ENCODE results near the gene CTCFL.

CTCFL gene

DNA sequence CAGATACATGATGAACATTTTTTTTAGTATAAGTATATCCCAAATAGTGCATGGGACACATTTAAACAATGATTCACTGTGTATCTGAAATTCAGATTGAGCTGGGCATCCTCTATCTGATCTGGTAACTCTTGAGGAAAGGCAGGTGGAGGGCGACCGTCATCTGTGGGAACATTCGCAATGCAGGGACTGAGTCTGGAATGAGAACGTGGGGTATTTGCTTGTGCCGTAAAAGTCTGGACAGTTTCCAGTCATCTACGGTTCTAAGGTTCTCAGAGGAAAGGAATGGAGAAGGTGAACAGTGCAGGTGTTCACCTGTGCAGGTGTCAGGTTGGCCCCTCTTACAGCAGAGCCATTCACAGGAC lies 22.6 kb downstream of the CTCFL start:
- DNase-seq (ENCODE audit: extremely low read depth, low read depth), result no peak
- TF ChIP-seq, protein P1, sequence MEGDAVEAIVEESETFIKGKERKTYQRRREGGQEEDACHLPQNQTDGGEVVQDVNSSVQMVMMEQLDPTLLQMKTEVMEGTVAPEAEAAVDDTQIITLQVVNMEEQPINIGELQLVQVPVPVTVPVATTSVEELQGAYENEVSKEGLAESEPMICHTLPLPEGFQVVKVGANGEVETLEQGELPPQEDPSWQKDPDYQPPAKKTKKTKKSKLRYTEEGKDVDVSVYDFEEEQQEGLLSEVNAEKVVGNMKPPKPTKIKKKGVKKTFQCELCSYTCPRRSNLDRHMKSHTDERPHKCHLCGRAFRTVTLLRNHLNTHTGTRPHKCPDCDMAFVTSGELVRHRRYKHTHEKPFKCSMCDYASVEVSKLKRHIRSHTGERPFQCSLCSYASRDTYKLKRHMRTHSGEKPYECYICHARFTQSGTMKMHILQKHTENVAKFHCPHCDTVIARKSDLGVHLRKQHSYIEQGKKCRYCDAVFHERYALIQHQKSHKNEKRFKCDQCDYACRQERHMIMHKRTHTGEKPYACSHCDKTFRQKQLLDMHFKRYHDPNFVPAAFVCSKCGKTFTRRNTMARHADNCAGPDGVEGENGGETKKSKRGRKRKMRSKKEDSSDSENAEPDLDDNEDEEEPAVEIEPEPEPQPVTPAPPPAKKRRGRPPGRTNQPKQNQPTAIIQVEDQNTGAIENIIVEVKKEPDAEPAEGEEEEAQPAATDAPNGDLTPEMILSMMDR (IDR thresholded peaks at IDR 0.05; ENCODE audit: low read depth, low read length), result no peak

DNA sequence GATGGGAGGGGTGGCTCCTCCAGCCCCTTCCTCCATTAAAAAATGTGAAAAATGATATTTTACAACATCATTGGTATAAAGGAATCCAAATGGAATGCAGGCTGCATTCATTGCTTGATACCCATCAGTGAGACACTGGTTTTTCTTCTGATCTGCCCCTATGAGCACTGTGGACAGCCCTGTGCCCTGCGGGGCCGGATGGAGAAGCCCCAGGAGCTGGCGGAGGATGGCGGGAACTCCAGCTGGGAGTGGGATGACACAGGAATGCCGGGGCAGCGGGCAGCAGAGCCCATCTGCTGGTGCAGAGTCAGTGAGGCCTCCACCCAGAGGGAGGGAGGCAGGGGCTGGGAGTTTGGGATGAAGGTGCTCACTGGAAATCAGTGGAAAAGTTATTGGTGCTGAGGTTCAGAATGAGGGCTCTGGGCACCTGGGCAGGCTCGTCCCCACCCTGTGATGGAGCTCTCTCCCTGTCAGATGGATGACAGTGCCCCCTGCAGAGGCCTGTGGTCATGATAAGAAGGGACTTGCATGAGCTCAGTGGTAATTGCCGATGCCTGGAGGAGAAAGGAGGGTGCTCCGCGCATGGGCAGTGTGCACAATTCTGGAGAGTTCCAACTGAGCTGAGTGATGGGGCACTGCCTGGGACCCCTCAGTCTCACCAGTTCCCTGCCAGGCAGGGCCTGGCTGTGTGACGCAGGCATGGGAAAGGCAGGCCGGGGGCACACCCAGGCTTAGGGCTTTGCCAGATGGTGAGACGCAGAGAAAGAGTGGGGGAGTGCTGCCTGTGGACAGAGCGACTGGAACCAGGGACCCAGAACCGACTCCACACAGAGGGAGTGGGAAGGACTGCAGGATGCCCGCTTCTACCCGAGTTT lies 23.2 kb downstream of the CTCFL start:
- DNase-seq (ENCODE audit: extremely low read depth, low read depth), result no peak
- TF ChIP-seq, protein P1 (IDR thresholded peaks at IDR 0.05; ENCODE audit: low read depth, low read length), result no peak

DNA sequence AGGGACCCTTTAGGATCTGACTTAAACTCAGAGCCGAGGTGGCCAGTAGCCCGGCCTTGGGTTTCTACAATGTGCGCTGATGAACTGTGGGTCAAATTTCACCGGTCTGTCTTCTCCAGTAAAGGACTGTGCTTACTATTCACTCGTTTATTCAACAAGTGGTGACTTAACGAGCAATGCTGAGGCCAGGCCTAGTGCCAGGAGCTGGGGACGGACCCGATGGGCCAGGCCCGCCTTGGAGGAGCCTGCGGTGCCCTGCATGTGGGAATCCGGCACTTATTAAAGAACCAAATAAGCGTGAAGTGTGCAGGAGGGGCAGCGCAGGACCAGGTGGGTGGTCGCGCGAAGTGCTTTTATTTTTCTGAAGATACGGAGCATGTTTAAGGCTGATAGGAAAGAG lies 24.0 kb downstream of the CTCFL start:
- TF ChIP-seq, protein P1 (IDR thresholded peaks at IDR 0.05; ENCODE audit: low read depth, low read length), result no peak
- no peak for DNase-seq (ENCODE audit: extremely low read depth, low read depth)

DNA sequence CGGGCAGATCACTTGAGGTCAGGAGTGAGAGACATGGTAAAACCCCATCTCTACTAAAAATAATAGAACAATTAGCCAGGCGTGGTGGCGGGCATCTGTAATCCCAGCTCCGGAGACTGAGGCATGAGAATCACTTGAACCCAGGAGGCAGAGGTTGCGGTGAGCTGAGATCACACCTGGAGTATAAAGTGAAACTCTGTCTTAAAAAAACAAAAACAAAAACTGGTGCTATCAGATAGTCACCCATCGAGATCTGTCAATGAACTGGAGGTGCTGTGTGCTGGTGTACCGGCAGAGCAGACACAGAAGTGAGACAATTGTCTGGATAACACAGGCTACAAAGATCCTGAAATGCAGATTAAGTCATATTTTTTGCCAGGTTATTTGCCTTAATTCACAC lies 24.7 kb downstream of the CTCFL start:
- DNase-seq (ENCODE audit: extremely low read depth, low read depth), result no peak
- TF ChIP-seq, protein P1 (IDR thresholded peaks at IDR 0.05; ENCODE audit: low read depth, low read length), result no peak

DNA sequence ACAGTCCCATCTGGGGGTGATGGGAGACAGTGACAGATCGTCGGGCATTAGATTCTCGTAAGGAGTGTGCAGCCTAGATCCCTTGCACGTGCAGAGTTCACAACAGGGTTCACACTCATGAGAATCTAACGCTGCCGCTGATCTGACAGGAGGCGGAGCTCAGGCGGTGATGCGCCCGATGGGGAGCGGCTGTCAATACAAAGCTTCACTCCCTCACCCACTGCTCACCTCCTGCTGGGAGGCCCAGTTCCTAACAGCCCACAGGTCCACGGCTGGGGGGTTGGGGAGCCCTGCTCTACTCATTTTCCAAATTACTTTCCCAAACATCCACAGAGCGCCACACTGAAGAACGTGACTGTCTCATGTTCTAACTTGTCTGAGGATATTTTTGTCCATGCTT lies 25.3 kb downstream of the CTCFL start:
- TF ChIP-seq, protein P1 (IDR thresholded peaks at IDR 0.05; ENCODE audit: low read depth, low read length), result no peak
- no peak for DNase-seq (ENCODE audit: extremely low read depth, low read depth)

DNA sequence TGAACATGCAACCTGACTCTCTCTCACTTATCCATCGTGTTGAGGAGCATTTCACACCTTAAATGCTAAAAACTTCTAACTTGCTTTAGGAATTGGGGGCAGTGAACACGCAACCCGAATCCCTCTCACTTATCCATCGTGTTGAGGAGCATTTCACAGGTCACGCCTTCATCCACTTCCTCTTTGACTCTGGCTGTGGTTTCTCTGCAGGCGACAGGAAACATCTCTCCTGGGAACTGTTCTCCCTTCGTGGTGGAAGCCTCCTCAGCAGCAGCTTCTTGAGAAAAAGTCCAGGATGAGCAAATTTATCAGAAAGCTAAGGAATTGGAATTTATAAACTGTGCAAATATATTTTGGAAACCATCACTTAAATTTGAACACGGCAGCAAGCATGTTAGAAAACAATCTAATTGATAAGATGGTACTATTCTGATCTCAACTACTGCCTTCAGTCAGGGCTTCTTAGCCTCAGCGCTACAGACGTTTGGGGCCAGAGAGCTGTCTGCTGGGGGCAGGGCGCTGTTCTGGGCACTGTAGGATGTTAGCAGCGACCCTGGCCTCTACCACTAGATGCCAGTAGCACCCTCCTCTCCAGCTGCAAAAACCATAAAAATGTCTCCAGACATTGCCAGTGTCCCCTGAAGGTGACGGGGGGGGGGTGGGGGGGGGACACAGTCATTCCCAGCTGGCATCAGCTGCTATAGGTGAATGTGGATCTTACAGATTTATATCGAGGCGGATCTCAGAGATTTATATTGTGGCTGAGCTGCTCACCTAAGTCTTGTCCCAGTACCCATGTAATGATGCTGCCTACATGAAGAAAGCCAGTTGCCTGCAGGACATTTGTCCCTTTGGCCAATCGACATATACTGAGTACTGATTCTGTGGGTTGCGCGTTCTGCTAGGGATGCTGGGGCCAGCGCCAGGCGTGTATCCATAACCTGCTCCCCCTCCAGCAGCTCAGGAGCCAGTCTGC lies 26.2 kb downstream of the CTCFL start:
- TF ChIP-seq, protein P1 (IDR thresholded peaks at IDR 0.05; ENCODE audit: low read depth, low read length), result peak; percentile 35
- DNase-seq (ENCODE audit: extremely low read depth, low read depth), result no peak

DNA sequence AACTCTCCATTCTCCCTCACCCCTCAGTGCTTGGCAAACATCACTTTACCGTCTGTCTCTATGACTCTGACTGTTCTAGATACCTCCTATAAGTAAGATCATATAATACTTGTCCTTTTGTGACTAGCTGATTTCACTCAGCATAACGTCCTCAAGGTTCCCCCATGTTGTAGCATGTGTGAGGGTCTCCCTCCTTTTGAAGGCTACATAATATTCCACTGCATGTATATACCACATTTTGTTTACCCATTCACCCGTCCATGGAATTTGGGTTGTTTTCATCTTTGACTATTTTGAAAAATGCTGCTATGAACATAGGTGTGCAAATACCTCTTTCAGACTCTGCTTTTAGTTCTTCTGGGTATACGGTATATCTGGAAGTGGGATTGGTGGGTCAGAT lies 28.3 kb downstream of the CTCFL start:
- TF ChIP-seq, protein P1 (IDR thresholded peaks at IDR 0.05; ENCODE audit: low read depth, low read length), result no peak
- DNase-seq (ENCODE audit: extremely low read depth, low read depth), result no peak
